GM12874 (cell line): ENCODE results near the gene IGFBP1.

Experiments used
- TF ChIP-seq, protein P1 (sequence below): IDR thresholded peaks from 2 replicates; pipeline ENCODE4 v1.5.1; 2011; ENCODE audit warnings: low read depth, mild to moderate bottlenecking, control low read depth, low read length, moderate library complexity; ENCODE audit not compliant: insufficient read depth

Gene IGFBP1

DNA sequence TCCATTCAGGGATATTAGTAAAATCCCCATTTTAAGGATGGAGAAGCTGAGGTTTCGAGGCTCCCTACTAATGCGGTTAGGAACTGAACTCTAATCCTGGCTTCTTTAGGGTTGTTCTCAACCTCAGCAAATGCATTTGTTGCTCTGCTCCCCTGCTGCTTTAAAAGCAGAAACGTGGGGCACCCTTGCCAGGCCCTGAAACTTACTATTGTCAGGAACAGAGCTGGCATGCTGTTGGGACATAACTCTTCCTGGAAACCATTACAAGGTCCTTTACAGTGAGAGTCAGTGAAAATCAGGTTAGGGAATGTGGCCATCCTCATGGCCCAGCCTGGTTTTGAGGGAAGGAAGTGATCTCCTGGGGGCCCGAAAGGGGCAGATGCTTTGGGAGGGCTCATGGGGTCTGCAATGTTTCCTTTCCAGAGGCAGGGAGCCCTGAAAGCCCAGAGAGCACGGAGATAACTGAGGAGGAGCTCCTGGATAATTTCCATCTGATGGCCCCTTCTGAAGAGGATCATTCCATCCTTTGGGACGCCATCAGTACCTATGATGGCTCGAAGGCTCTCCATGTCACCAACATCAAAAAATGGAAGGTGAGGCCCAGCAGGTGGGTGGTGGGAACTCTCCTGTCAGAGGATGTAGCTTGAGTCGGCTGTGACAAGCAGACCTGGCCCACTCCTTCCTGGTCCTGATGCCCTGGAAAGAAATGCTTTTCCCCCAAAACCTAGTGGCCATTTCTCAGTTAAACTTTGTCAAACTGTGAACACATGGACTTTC is 2.0 kb downstream of the IGFBP1 start:
- TF ChIP-seq, protein P1, sequence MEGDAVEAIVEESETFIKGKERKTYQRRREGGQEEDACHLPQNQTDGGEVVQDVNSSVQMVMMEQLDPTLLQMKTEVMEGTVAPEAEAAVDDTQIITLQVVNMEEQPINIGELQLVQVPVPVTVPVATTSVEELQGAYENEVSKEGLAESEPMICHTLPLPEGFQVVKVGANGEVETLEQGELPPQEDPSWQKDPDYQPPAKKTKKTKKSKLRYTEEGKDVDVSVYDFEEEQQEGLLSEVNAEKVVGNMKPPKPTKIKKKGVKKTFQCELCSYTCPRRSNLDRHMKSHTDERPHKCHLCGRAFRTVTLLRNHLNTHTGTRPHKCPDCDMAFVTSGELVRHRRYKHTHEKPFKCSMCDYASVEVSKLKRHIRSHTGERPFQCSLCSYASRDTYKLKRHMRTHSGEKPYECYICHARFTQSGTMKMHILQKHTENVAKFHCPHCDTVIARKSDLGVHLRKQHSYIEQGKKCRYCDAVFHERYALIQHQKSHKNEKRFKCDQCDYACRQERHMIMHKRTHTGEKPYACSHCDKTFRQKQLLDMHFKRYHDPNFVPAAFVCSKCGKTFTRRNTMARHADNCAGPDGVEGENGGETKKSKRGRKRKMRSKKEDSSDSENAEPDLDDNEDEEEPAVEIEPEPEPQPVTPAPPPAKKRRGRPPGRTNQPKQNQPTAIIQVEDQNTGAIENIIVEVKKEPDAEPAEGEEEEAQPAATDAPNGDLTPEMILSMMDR, result no peak

DNA sequence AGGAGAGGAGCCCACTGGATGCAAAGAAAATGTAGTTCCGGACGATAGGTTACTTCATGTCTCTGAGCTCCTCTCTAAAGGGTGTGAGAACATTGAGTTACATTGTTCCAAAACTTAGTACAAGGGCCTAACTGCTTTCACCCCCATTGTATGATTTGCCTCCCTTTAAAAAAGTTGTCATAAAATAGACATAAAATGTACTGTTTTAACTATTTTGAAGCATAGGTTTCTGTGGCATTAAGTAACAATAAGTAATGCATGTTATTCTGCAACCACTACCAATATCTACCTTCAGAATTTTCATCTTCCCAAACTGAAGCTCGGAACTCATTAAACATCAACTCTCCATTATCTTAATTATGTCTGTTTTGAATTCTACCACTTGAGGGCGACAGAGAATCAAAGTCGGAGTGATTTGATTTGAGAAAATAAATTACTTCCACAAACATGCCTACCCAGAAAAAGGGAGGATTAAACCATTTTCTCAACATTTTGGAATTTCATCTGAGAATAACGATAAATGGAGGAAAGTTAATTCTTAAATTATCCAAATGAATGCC is 2.7 kb downstream of the IGFBP1 start:
- TF ChIP-seq, protein P1, result peak; percentile 22; the same call in 1 of the 2 replicates

DNA sequence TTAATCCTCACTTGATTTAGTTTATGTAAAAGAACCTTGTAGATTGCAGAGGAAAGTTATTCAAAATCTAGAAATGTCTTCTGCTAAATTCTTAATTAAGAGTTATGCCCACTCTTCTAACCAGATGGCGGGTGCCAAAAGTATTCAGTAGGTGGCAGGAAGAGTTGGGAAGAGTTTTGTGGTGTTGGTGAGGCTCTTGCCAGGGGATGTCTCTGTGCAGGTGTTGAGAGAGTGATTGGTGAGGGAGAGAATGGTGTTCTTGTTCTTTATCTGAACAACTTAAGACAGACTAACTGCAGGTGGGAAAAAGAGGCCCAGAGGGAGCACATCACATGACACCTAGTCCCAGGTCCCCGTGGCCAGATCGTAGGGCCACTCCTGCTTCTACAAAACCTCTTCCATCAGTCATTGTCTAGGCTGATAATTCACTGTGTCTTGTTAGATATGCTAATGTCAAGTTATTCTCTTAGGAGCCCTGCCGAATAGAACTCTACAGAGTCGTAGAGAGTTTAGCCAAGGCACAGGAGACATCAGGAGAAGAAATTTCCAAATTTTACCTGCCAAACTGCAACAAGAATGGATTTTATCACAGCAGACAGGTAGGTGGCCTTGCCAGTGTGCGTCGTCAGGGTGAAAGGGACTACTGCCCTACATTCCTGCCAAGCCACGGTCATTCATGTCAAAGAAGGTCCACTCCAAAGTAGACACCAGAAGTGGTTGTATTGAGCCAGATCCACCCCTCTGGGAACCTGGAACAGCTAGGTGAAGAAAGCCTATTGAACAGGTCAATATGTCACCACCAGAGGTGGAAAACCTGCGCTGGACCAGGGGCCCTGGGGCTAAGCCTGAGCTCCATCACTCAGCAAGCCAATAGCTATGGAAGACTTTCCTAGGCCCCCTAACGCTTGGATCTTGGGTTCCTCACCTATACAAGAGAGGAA is 3.4 kb downstream of the IGFBP1 start:
- TF ChIP-seq, protein P1, result no peak

DNA sequence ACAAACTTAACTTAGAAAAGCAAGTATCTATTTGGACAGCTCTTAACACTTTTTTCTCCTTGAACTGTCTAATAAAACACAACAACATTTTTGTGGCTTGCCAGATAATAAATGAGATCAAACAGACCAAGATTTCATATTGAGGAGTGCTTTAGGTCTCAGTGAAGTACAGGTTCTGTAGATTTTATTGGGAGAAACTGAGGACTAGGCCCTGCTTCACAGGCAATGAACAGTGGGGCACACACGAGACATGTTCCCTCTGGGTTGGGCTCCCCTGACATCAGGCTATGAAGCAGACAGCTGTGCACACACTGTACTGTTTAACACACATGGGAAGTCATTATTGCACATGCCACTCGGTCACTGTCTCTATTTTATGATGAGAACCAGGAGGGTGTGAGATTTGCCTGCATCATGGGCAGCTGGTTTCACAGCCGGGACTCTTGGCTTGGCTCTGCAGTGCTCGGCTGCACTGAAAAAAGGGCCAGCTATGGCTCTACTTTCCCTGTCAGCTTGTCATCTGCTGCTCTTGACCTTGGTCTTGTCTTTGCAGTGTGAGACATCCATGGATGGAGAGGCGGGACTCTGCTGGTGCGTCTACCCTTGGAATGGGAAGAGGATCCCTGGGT is 4.2 kb downstream of the IGFBP1 start:
- TF ChIP-seq, protein P1, result no peak

DNA sequence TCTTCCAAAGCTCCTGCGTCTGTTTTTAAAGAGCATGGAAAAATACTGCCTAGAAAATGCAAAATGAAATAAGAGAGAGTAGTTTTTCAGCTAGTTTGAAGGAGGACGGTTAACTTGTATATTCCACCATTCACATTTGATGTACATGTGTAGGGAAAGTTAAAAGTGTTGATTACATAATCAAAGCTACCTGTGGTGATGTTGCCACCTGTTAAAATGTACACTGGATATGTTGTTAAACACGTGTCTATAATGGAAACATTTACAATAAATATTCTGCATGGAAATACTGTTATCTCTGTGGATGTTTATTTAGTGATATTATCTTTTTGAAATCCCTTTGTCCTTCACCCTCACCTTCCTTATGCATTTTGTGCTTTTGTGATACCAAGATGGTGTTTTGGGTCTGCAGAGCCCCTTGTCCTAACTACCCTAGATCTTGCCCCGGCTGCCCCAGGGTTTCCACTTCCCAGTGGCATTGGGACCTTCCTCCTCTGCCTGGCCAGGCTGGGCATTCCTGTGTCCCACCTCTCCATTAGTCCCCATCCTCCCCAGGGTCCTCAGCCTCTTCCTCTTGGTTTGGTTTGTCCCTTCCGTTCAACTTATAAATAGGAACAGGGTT is 5.2 kb downstream of the IGFBP1 start:
- TF ChIP-seq, protein P1, result no peak

DNA sequence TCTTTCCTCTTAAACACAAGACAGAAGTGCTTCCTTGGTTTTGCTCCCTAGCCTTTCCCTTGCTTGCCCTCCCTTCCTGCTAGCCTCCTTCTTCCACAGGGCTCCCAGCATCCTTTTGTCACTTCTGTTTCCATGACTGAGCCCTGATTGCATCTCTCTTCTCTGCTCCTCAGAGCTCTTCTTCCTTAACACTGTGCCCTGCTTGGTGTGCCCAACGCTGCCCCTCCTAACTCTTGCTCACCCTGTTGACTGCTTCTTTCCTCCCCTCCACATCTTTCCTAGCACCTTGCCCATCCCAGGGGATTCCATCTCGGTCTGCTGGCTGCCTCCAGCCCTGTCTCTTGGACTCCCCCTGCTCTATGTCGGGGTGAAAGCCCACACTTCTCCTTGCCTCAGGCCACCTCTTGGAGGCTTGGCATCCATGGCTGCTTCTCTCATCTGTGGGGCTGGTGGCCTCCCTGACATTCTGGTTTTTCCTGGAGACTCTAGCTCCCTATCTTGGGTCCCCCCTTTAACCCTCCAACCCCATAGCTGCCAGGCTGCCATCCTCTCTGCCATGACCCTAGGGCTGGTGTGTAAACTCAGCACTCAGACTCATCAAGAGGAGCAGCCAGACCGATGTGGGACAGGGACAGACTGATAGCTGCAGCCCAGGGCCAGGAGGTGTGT is 5.8 kb downstream of the IGFBP1 start:
- TF ChIP-seq, protein P1, result no peak
